ENCODE results near the gene NUDT9. TPM values are rescaled to one million over a fixed set of nuclear protein-coding genes. Genes with fewer than 3 reads are reported as not detected.

NUDT9 gene
- total RNA-seq, 2 experiments from 2014 or later = 15.0 to 16.4 TPM

DNA sequence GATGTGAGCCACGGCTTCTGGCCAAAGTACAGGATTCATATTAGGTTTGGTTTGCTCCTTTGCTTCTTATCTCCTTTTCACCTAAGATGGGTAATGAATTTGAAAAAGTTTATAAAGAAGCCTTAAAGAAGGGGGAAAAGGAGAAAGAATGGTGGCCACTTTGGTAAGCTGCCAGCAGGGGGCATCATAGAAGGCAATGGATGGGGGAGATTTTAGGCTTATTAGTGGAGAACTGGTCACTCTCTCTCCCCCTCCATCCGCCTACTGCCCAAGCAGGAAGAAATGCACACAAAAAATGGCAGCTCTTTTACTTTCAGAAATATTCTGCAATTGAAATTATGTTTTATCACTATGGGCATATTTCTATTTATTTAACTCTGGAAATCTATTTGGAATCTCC is 74.8 kb downstream of the NUDT9 start:
- CTCF ChIA-PET = interaction anchor here (0.7 to 1.2 kb wide), 2 partner anchors 8 to 84 kb away, joined by 3 read pairs; no protein-coding TSS in a partner anchor
- POLR2A ChIA-PET = no interaction called here

DNA sequence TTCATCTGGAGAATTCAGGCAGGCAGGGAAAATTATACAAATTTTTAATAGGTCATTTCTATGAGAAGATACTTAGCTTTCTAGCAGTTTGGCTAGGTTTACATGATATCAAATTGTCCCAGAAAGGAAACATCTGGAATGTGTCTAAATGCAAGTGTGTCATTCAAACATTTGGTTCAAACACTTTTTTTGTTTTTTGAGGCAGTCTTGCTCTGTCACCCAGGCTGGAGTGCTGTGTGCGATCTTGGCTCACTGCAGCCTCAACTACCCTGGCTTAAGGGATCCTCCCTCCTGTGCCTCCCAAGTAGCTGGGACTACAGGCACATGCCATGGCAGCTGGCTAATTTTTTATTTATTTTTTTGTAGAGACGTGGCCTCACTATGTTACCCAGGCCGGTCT is 75.2 kb downstream of the NUDT9 start:
- ChIA-PET CTCF (interaction anchor here (0.7 to 1.2 kb wide), 2 partner anchors 9 to 83 kb away, joined by 3 read pairs; no protein-coding TSS in a partner anchor), POLR2A (no interaction called here)

DNA sequence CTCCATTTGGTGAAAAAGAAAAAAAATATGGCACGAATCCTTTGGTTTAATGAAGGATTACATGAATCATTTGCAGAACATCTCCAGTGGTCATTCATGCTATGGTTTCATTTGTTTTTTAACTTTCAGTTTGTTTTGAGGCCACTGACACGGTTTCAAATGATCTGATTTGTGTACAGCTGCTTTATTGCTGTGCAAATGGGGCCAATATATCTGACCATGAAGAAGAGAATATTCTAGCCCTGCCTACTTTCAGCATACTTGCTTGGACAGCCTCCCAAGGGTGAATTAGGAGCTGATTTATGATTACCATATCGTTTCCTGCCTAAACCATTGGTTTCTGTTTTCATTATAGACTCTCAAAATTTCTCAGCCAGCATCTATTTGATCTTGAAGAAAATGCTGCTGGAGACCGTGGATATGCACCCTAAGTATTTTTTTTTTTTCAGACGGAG is 76.1 kb downstream of the NUDT9 start:
- POLR2A ChIA-PET = interaction anchor here (0.5 to 0.7 kb wide), 2 partner anchors 13 to 43 kb away, joined by 3 read pairs; no protein-coding TSS in a partner anchor
- CTCF ChIA-PET = no interaction called here

DNA sequence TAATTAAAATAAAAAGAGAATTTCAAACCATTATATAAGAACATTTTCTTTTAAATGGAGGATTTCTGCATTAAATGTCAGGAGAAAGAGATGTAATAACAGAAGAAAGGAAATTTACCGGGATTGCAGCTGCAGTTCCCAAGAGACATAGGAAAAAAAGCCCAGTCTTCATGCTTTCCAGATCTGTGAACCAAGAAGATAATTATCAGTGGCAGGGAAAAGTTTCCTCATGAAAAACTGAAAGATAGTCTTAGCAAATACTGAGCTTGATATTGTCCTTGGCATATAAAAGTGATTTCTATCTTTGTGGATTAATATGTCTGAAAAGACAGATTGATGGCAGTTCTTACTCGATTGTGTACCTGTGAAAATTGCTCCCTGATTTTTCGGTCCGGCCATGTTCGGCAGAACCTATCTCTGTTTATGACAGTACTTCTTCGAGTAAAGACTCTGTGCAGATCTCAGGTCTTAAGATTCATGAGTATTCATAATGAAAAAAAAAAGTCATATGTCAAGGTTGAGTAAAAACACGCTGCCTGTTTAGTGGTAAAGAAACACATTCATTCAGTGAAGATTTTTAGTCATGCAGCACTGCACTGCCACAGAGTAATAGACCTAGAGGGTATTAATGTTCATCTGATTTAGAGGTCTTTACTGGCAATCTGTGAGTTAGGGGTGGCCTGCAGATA is 77.2 kb downstream of the NUDT9 start:
- CTCF ChIA-PET = no interaction called here
- POLR2A ChIA-PET = no interaction called here

DNA sequence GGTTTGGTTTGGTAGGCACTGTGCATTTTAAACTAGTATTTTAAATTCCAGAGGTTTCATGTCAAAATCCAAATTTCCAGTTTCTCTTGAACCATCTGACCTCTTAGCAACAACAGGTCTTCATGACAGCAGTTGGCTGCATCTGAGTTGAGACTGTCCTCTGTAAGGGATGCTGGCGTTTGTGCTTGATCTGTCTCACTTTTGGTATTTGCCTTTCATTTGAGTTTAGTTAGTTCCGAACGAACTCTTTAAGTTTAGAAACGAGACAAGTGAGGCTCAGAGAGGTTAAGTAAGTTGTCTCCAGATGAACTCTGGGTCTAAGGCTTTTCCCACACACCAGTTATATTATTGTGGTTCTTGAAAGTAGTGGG is 77.7 kb downstream of the NUDT9 start:
- ChIA-PET POLR2A (no interaction called here), CTCF (no interaction called here)

DNA sequence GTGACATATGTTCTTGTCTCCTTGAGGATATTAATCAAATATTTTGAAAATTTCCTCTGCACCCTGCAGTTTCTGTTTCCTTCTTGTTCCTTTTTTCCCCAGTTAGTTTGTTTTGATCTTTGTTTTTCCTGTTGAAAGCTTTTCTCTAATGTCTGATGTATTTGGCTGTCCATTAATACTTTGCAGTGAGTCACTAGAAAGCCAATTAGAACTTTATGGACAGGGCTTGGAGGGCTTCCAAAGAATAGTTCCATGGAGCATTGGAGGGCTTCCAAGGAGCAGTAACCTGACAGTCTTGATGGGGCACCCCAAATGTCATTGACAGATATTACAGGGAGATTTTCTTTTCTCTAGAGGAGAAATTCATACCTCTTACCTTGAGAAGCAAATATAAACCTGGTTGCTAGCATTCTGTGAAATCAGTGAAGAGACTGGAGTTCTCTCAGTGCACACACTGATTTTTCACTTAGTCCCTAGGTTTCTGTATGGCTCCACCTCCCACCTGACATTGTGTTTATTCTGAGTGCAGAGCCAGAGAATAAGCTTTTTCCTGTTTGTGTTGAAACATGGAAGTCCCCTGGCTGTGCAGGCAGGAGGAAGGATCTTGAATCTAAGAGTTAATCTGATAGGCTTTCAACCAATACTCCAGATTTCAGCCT is 80.3 kb downstream of the NUDT9 start:
- ChIA-PET CTCF (no interaction called here), POLR2A (no interaction called here)

DNA sequence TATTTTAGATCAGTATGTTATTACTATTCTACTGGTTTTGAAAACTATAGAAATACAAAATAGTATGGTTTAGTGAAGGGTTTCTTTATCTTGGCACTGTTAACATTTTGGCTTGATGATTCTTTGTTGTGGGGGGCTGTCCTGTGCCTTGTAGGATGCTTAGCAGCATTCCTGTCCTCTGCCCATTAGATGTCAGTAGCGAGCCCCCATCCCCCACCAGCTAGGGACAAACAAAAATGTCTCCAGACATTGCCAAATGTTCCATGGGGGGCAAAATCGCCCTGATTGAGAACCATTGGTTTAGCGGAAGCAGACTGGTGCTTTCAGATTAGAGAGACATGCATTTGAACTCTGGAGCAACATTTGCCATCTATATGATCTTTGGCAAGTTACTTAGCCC is 83.5 kb downstream of the NUDT9 start:
- ChIA-PET CTCF (no interaction called here), POLR2A (no interaction called here)

DNA sequence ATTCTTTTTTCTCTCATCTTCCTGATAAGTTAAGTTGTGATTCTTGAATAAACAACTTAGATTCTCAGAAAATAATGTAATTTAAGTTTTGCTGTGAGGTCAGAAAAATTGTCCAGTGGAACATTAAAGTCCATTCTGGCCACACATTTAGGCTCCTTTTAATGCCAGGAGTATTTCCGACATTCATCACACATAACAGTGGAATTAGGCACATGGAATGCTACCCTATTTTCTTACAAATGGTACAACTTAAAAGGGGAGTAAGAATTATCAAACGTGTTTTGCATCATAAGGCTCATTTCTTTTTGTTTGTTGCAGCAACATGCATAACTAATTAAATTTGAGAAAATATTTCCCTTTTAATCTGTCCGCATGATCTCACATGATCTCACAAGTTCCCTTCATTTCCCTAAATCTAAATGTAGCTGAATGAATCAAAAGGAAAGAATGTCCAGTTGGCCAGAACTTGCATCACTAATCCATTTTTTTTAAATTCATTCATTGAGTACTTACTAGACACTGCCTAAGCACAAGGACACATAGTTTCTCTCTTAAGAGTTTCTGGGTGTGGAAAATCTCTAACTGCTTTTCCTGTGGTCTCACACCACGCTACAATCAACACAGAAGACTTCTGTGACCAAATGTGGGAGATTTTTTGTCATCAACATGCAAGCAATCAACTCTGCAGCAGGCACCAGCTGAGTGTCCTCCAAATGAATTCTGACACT is 84.8 kb downstream of the NUDT9 start:
- POLR2A ChIA-PET = no interaction called here
- CTCF ChIA-PET = no interaction called here

Other genes starting within 250 kb of the NUDT9 start
- 10 to 100 TPM; 15.8 to 17.6 TPM for gene KLHL8, start 202.0 kb upstream of the NUDT9 start, total RNA-seq
- under 1 TPM in 1 of 2 experiments, not detected in 1; 0.15 TPM for gene HSD17B13, start 99.7 kb upstream of the NUDT9 start, total RNA-seq
- gene HSD17B11, start 31.4 kb upstream of the NUDT9 start, total RNA-seq = 10 to 100 TPM; 20.5 to 20.7 TPM
- gene SPARCL1, start 106.8 kb downstream of the NUDT9 start, total RNA-seq = not detected
- not detected for gene DSPP, start 186.0 kb downstream of the NUDT9 start, total RNA-seq
- not detected for gene DMP1, start 227.7 kb downstream of the NUDT9 start, total RNA-seq

All from activated CD8-positive, alpha-beta memory T cell treated with anti-CD3 and anti-CD28 coated beads for 36 hours (primary cell).